NCI-H2227 (cell line): ENCODE measurements around the gene ZG16.
"Not testable (repeated sequence)": the region's sequence is repeated elsewhere in the genome, so short reads cannot be mapped to it uniquely, and the experiment has no call there.

Experiments
- DNase-seq: peaks from one replicate; lab custom pipeline; 2025; ENCODE audit not compliant: unreplicated experiment; lab: John Stamatoyannopoulos, UW

ZG16 gene, protein sequence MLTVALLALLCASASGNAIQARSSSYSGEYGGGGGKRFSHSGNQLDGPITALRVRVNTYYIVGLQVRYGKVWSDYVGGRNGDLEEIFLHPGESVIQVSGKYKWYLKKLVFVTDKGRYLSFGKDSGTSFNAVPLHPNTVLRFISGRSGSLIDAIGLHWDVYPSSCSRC

DNA sequence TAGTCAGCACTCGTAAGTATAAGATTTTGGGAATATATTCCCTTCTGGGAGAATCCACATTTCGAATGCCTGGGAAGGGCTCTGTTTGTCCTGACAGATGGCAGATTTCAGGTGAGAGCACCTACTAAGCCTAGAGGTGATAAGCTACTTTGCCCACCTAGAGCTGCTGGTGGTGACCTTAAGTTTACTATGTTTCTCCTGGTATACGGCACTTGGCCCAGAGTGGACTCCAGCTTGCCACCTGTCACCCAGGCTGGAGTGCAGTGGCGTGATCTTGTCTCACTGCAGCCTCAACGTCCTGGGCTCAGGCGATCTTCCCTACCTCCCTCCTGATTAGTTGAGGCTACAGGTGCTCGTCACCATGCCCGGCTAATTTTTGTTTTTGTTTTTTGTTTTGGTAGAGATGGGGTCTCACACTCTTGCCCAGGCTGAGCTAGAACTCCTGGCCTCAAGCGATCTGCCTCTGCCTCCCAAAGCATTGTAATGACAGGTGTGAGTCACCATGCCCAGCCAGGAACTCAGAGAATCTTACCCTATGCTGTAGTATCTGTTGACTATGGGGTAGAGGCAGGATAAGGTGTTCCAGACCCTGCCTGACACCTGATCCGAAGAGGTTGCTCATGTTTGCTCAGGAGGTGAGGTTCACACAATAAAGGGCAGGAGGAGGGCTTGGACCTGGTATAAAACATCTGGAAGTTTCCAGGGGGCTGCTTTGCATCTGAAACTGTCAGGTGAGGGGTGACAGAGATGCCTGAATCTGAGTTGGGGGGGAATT lies at the start of gene ZG16:
ZG16 (plus strand) TSS at position 681 of the 775 bp plus-strand sequence. CDS start 1,011 bp downstream, outside the sequence.
- no peak for DNase-seq

DNA sequence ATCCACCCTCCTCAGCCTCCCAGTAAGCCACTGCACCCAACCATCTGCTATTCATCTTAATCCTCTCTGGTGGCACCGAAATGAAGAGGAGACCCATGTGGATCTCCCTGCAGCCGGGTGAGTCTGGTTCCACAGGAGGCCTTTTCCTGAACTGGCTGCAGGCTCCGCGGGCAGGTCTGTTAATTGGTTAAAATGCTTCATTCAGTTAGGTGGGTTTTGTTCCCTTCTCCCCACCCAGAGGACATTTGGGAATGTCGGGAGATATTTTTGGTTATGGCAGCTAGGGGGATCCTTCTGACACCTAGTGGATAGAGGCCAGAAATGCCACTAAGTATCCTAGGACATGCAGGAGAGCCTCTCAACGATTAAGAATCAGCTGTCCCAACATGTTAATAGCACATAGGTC lies 48.9 kb upstream of the ZG16 start:
- peak; percentile 58 for DNase-seq

DNA sequence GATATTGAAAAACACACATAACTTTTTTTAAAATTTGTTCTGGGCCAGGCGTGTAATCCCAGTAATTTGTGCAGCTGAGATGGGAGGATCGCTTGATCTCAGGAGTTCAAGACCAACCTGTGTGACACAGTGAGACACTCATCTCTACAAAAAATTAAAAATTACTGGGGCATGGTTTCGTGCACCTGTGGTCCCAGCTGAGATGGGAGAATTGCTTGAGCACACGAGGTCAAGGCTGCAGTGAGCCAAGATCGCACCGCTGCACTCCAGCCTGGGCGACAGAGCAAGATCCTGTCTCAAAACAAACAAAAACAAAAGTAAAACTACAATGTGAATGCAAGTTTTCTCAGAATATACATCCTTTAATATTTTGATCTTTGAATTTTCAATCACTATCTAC lies 47.4 kb upstream of the ZG16 start:
- DNase-seq = no peak

DNA sequence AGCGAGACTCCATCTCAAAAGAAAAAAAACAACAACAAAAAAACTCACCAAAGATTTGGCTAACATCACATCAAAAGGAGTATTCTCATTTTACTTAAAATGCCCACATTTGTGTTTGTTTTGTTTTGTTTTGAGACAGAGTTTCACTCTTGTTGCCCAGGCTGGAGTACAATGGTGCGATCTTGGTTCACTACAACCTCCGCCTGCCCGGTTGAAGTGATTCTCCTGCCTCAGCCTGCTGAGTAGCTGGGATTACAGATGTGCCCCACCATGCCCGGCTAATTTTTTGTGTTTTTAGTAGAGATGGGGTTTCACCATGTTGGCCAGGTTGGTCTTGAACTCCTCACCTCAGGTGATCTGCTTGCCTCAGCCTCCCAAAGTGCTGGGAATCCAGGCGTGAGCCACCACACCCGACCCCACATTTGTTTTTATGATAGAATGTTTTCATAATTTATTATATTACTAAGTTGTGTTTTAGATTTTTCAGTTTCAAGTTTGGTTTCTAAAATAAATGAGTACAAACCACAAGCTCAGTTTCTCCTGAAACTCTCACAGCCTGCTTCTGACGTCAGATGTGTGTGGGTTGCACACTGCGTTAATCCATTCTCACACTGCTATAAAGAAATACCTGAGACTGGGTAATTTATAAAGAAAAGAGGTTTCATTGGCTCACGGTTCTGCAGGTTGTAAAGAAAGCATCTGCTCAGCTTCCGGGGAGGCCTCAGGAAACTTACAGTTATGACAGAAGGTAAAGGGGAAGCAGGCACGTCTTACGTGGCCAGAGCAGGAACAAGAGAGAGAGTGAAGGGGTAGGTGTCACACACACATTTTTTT lies 46.1 kb upstream of the ZG16 start:
- DNase-seq = not testable (repeated sequence)

DNA sequence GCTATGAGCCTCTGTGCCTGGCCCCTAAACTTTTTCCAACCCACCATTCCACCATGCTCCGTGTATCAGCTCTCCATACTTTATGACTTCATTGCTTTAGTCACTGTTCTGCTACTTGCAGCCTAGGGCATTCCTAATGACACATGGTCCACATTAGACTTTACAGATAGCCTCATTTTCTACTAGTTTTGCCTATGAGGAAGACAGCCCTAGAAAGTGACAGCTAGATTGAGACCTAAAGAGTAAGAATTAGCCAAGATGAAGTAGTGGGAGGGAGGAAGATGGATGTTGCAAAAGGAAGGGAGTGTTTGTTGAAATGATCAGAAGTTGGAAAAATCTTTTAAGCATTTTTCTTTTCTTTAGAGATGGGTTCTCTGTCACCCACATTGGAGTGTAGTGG lies 43.3 kb upstream of the ZG16 start:
- DNase-seq = no peak

DNA sequence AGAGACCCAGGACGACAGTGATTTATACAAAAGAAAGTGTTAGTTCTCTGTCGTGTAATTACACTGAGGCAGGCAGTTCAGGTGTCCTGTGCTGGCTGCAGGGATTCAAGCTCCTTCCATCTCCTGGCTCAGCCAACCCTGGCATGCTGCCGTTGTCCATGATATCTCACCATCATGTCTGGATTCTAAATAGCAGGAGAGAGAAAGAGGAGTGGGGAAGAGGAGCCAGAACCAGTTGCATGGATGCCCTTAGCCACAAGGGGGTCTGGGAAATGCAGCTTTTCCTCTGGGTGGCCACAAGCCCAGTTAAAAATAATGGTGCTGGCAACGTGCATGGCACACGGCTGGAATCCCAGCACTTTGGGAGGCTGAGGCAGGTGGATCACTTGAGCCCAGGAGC lies 41.9 kb upstream of the ZG16 start:
- no peak for DNase-seq

DNA sequence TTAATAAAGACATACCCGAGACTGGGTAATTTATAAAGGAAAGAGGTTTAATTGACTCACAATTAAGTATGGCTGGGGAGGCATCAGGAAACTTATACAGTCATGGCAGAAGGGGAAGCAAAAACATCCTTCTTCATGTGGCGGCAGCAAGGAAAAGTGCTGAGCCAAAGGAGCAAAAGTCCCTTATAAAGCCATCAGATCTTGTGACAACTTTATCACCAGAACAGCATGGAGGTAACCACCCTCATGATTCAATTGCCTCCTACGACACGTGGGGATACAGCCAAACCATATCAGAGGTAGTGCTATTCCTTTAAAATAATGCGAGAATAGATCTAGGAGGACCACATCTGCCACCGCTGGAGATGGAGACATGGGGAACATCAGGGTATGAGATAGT lies 41.3 kb upstream of the ZG16 start:
- DNase-seq = no peak

DNA sequence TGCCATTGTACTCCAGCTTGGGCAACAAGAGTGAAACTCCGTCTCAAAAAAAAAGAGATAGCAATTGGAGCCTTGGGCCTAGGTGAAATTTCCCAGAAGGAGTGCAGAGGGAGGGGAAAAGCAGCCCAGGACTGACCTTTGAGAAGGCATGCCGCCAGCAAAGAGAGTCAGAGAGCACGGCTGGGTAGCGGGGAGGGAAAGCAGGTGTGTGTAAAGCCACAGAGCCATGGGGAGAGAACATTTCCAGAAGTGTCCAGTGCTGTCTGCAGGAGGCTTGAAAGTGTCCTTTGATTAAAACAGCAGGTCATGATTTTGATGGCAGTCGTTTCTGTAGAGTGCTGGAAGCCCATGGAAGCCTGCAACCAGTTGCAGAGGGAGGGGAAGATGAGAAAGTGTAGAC lies 40.3 kb upstream of the ZG16 start:
- DNase-seq = no peak

DNA sequence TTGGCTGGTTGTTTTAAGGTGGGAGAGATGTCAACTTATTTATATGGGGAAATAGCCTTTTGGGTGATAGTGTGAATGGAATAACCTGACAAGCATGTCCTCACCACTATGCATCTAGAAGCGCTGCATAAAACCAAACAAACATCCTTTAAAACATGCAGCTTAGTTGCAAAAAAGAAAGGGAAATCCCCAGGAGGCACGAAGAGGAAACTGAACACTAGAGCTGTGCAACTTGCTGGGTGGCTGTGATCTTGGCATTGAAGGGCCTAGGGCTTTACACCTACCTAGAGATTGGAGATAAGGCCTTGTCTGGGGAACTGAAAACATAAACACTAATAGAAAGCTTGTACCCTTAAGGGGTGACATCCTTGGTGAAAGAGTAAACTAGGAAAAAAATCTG lies 39.5 kb upstream of the ZG16 start:
- no peak for DNase-seq

DNA sequence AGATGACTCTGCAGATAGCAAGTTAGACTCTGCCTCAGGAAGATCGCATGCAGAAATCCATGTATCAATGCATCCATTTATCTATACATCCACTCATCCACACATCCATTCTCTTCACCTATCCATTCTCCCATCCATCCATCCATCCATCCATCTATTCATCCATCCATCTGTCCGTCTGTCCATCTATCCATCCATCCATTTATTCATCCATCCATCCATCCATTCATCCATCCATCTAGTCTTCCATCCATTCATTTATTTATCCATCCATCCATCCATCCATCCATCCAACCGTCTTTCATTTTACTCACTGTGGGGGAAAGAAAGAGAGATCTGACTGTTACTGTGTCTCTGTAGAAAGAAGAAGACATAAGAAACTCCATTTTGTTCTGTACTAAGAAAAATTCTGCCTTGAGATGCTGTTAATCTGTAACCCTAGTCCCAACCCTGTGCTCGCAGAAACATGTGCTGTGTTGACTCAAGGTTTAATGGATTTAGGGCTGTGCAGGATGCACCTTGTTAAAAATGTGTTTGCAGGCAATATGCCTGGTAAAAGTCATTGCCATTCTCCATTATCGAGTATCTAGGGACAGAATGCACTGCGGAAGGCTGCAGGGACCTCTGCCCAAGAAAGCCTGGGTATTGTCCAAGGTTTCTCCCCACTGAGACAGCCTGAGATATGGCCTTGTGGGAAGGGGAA lies 38.0 kb upstream of the ZG16 start:
- DNase-seq = not testable (repeated sequence)

DNA sequence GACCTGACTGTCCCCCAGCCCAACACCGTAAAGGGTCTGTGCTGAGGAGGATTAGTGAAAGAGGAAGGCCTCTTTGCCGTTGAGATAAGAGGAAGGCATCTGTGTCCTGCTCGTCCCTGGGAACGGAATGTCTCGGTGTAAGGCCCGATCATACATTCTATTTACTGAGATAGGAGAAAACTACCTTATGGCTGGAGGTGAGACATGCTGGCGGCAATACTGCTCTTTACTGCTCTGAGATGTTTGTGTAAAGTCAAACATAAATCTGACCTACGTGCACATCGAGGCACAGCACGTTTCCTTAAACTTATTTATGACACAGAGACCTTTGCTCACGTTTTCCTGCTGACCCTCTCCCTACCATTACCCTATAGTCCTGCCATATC lies 37.4 kb upstream of the ZG16 start:
- not testable (repeated sequence) for DNase-seq

DNA sequence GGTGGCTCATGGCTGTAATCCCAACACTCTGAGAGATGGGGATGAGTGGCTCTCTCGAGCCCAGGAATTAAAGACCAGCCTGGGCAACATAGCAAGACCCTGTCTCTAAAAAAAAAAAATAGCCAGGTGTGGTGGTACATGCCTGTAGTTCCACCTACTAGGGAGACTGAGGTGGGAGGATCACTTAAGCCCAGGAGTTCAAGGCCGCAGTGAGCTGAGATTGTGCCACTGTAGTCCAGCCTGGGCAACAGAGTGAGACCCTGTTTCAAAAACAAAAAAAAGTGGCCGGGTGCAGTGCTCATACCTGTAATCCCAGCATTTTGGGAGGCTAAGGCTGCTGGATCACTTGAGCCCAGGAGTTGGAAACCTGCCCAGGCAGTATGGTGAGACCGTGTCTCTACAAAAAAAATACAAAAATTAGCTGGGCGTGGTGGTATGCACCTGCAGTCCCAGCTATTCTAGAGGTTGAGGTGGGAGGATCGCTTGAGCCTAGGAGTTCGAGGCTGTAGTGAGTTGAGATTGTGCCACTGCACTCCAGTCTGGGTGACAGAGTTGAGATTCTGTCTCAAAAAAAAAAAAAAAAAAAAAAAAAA lies 35.3 kb upstream of the ZG16 start:
- no peak for DNase-seq

DNA sequence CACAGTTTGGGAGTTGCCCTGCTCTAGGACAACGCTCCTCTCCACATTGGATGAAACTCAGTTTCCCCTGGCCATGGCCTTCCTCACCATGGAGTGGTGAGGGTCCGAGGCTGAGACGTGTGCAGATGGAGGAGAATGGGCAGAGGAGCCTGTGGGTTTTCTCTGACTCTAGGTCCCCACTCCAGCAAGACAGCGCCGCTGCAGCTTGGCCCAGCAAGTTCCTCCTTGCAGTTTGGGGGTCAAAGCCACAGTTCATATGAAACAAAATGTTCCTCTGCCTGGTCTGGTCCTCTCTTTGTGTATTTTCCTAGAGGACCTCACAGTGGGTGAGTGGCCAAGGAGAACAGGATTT lies 34.6 kb upstream of the ZG16 start:
- DNase-seq = no peak

DNA sequence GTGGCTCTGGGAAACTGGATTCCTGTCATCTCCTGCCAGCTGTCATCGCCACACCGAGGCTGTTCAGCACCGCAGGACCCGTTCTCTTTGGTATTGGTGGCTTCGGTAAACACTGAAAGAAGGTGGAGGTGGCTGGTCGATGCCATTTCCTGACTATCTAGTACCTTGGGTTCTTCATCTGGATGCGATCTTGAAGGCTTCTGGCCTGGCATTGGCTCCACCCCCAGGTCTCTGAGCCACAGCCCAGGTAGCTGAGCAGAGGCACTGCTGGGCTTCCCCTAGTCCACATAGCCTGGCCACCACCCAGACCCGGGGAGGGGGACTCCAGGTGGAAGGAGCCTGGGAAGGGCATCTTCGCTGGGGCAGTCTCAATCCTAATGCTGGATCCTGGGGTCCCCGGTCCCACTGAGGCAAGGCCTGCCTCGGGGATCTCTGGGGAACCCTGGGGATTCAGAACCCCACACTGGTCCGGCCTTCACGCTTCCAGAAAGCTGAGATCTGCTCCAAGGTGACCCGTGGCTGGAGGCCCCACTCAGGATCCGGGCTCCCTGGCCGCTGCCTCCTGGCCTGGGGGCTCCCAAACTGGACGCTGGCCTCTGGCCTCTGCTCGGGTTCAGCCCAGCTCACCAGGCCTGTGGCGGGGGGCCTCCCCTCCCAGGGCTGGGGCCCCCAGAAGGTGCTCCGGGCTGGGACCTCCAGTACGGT lies 34.1 kb upstream of the ZG16 start:
- no peak for DNase-seq

DNA sequence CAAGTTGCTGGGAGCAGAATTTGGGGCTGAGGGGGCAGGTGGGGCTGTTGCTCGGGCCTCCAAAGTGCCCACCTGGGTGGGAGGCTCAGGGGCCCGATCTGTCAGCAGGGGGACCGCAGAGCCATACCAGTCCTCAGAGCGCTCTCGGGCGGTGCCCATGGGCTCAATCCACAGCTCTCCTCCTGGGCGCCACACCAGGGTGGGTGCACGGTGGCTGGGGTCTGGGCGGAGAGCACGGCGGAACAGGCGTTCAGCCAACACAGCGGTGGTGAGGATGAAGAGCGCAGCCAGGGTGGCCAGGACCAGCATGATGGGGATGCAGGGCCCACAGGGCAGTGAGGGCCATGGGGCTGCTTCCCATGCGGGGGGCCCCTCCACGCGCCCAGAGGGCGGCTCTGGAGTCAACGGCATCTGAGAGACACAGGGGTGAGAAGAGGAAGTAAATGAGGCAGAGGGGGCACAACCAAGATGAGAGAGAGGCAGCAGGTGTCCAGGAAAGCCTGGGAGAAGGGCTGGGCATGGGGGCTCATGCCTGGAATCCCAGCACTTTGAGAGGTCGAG lies 33.4 kb upstream of the ZG16 start:
- DNase-seq = no peak

DNA sequence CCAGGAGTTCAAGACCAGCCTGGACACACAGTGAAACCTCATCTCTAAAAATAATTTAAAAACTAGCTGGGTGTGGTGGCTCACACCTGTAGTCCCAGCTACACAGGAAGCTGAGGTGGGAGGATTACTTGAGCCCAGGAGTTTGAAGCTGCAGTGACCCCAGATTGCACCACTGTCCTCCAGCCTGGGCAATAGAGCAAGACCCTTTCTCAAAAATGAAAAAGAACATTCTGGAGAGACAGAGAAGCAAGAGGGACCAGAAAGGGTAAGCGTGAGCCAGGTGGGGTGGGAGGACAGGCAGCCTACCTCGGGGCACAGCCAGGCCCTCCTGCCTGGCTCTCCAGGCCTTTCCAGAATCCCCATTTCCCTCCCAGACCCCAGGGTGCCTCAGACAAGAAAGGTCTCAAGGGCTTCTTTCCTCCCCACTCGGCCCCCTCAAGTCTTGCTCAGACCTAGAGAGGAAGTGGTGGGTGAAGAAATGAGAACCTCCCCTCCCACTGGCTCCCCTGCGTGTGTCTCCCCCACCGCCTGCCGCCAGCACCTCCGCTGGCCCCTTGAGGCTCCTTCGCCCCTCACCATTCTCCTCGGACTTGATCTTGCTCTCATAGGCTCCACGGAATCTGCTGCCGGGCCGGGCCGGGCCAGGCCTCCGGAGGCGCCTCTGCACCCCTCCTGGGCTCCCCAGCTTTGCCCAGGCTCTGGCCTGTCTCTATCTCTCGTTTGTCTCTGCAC lies 32.8 kb upstream of the ZG16 start:
- DNase-seq = no peak

DNA sequence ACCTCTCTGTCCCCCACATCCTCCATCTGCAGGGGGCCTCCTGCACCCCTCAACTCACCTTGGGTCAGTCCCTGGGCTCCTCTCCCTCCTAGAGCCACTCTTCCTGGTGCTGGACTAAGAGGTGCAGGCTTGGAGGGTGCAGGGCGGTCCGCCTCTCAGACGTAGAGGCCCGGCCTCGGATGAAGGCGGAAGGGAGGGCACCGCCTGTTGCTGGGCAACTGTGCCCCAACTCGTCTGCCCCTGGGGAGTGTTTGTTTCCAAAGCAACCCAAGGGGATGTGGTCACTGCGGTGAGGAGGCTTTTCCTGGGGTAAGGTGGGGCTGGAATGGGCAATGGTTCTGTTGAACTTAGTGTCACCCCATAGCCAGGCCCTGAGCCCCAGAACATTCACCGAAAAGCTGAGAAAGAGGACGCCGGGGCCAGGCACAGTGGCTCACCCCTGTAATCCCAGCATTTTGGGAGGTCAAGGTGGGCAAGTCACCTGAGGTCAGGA lies 32.2 kb upstream of the ZG16 start, which contains the start of gene C16orf54:
C16orf54 (minus strand) TSS at position 138 of the 493 bp plus-strand sequence. CDS start 1,039 bp downstream, outside the sequence.
- no peak for DNase-seq

DNA sequence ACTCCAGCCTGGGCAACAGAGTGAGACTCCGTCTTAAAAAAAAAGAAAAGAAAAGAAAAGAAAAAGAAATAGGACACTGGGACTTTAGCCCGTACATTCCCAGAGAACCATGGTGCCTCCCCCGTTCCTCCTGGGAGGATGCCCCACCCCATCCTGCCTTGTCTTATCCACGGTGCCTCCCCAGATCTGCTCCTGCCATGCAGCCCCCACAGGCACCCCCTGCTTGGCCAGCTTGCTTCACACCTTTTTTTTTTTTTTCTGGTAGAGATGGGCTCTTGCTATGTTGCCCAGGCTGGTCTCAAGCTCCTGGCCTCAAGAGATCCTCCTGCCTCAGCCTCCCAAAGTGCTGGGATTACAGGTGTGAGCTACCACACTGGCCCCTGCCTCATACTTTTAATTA lies 31.5 kb upstream of the ZG16 start:
- not testable (repeated sequence) for DNase-seq
